Prostate gland (tissue), 2 donors: ENCODE measurements around the gene SCARF1.

Experiments
- CTCF ChIP-seq, 4 experiments: fragments of 200-600 bp in 2 of 4; fragments of 450-650 bp in 2 of 4; sonication (generic) in 2 of 4; IDR thresholded peaks; 1 replicate in 3 of 4; 2 replicates in 1 of 4; pipeline ENCODE4 v1.5.1; 2016 to 2019; ENCODE audit warnings: antibody characterized with exemption in 4 of 4, mild to moderate bottlenecking in 2 of 4, moderate library complexity in 2 of 4
- POLR2AphosphoS5 ChIP-seq: sonication (generic); formaldehyde crosslinking; IDR thresholded peaks from one replicate; pipeline ENCODE4 v1.6.1; 2017; ENCODE audit warnings: antibody characterized with exemption

- TF ChIP-seq CTCF (IDR thresholded peaks at IDR 0.05) (no peak), POLR2AphosphoS5 (no peak)
These were observed 44.0 kb downstream of the SCARF1 start for GRCh38 chr17:1601571-1601970.
